ENCODE results near the gene AFF3. TPM values are rescaled to one million over a fixed set of nuclear protein-coding genes. Genes with fewer than 3 reads are reported as not detected.

The AFF3 gene
- total RNA-seq, 2 donors from 2014 or later = 9.9 to 20.1 TPM

GRCh38 chr2:99756059-99756458 is 386.3 kb downstream of the AFF3 start:
- Histone ChIP-seq H3K36me3 (no peaks in the 10 kb centered on the region), H3K4me3 (no peak overlapping the region), H3K9me3 (no peaks in the 10 kb centered on the region), H3K4me1 (ENCODE audit: control insufficient read depth in 1 of 2, low read depth in 2 of 2) (no peaks in the 10 kb centered on the region), H3K27ac (no peak overlapping the region), H3K27me3 (replicated peaks; ENCODE audit: insufficient read depth) (no peaks in the 10 kb centered on the region)
- ATAC-seq (ENCODE audit: insufficient number of reproducible peaks, low FRiP score, low read depth) (no peak), DNase-seq (ENCODE audit: low spot score) (no peak)
- TF ChIP-seq, protein P1, sequence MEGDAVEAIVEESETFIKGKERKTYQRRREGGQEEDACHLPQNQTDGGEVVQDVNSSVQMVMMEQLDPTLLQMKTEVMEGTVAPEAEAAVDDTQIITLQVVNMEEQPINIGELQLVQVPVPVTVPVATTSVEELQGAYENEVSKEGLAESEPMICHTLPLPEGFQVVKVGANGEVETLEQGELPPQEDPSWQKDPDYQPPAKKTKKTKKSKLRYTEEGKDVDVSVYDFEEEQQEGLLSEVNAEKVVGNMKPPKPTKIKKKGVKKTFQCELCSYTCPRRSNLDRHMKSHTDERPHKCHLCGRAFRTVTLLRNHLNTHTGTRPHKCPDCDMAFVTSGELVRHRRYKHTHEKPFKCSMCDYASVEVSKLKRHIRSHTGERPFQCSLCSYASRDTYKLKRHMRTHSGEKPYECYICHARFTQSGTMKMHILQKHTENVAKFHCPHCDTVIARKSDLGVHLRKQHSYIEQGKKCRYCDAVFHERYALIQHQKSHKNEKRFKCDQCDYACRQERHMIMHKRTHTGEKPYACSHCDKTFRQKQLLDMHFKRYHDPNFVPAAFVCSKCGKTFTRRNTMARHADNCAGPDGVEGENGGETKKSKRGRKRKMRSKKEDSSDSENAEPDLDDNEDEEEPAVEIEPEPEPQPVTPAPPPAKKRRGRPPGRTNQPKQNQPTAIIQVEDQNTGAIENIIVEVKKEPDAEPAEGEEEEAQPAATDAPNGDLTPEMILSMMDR (IDR thresholded peaks at IDR 0.05) = no peak

- no peak overlapping the region for H3K4me3 ChIP-seq
- H3K36me3 ChIP-seq = no peaks in the 10 kb centered on the region
- DNase-seq (ENCODE audit: low spot score) (no peak), ATAC-seq (ENCODE audit: insufficient number of reproducible peaks, low FRiP score, low read depth) (no peak)
- H3K27ac ChIP-seq = no peak overlapping the region
- TF ChIP-seq, protein P1 (IDR thresholded peaks at IDR 0.05) = no peak
- H3K9me3 ChIP-seq = no peaks in the 10 kb centered on the region
- no peaks in the 10 kb centered on the region for H3K4me1 ChIP-seq (ENCODE audit: control insufficient read depth in 1 of 2, low read depth in 2 of 2)
- no peaks in the 10 kb centered on the region for H3K27me3 ChIP-seq (replicated peaks; ENCODE audit: insufficient read depth)
Observed at GRCh38 chr2:99754210-99754609, 388.2 kb downstream of the AFF3 start.

- H3K27me3 ChIP-seq (replicated peaks; ENCODE audit: insufficient read depth) = no peaks in the 10 kb centered on the region
- ATAC-seq (ENCODE audit: insufficient number of reproducible peaks, low FRiP score, low read depth) (no peak), DNase-seq (ENCODE audit: low spot score) (no peak)
- TF ChIP-seq, protein P1 (IDR thresholded peaks at IDR 0.05) = no peak
- H3K9me3 ChIP-seq = no peaks in the 10 kb centered on the region
- no peak overlapping the region for H3K4me3 ChIP-seq
- no peaks in the 10 kb centered on the region for H3K4me1 ChIP-seq (ENCODE audit: control insufficient read depth in 1 of 2, low read depth in 2 of 2)
- no peaks in the 10 kb centered on the region for H3K36me3 ChIP-seq
- H3K27ac ChIP-seq = no peak overlapping the region
Observed at GRCh38 chr2:99753505-99753904, 388.9 kb downstream of the AFF3 start.

DNA sequence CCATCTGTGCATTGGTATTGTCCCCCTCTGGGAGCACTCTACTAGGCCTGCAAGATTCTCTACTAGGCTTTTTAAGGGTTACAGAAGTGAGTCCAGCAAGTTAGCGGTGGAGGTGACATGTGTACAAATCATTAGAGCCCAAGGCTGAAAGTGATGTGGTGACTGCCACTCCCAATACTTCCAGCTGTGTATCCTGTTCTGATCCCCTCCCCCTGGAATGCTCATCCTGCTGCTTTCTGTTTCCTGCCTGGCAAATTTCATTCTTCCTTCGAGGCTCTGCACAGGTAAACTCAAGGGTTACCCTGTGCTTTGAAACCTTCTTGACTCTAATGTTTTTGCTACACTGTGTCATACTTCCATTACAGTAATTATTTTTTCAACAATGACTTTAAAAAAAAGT is 394.0 kb downstream of the AFF3 start:
- DNase-seq (ENCODE audit: low spot score) (no peak), ATAC-seq (ENCODE audit: insufficient number of reproducible peaks, low FRiP score, low read depth) (no peak)
- no peaks in the 10 kb centered on the region for H3K27me3 ChIP-seq (replicated peaks; ENCODE audit: insufficient read depth)
- TF ChIP-seq, protein P1 (IDR thresholded peaks at IDR 0.05) = no peak
- H3K4me1 ChIP-seq (ENCODE audit: control insufficient read depth in 1 of 2, low read depth in 2 of 2) = no peaks in the 10 kb centered on the region
- H3K4me3 ChIP-seq = no peak overlapping the region
- H3K9me3 ChIP-seq = no peaks in the 10 kb centered on the region
- H3K36me3 ChIP-seq = no peaks in the 10 kb centered on the region
- no peak overlapping the region for H3K27ac ChIP-seq

- no peak overlapping the region for H3K27ac ChIP-seq
- H3K36me3 ChIP-seq = no peaks in the 10 kb centered on the region
- TF ChIP-seq, protein P1 (IDR thresholded peaks at IDR 0.05) = no peak
- no peaks in the 10 kb centered on the region for H3K27me3 ChIP-seq (replicated peaks; ENCODE audit: insufficient read depth)
- no peak overlapping the region for H3K4me3 ChIP-seq
- DNase-seq (ENCODE audit: low spot score) = no peak
- no peaks in the 10 kb centered on the region for H3K4me1 ChIP-seq (ENCODE audit: control insufficient read depth in 1 of 2, low read depth in 2 of 2)
- H3K9me3 ChIP-seq = no peaks in the 10 kb centered on the region
- ATAC-seq (ENCODE audit: insufficient number of reproducible peaks, low FRiP score, low read depth) = no peak
Observed at GRCh38 chr2:99747842-99748241, 394.5 kb downstream of the AFF3 start.
